ENCODE results near the gene FBXO34. TPM values are rescaled to one million over a fixed set of nuclear protein-coding genes. Genes with fewer than 3 reads are reported as not detected.
A peak's percentile ranks its signal among the peaks of the same experiment; 100 is the strongest.

Gene FBXO34
- total and polyA plus RNA-seq, 2 of the 13 experiments (the other 11 are each of a cell fraction or from before 2014, with no cell fraction given) = 8.8 to 13.5 TPM

DNA sequence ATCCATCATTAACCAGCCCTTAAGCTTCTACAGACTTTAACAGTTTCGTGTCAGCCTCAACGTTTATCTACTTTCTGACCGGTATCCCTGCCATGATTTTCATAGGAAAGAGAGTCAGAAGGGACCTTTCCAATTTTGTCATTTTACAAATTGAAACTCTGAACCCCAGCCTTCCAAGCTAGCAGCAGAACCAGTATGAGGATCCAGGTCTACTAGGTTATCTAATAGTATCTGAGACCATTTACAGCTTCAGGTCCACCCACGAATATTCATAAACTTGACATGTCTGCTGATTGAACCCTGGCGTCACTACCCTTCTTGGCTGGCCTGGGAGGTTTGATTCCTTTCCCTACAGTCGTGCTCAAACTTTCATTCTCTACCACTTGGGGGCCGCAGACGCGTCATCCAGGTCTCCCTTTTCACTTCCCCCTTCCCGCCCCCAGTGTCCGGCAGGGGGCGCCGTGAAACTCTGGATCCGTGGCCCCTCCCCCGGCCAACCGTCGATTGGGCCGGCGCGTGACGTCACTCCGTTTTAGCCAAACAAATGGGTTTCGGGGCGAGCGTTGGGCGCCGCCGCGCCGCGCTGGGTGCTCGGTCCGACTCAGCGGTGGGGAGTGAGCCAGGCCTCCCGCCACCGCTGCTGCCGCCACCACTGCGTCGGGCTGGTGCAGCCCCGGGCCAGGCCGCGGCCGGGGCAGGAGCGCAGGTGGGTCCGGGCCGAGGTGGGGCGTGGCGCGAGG, at the start of gene FBXO34 (continued):
- TF ChIP-seq ZNF362 (CRISPR knock-in tag; IDR thresholded peaks at IDR 0.05; ENCODE audit: borderline replicate concordance) (peak; percentile 43; the same call in 1 of the 2 replicates), TEAD3 (CRISPR knock-in tag; optimal IDR thresholded peaks at IDR 0.05; ENCODE audit: borderline replicate concordance) (peak; percentile 70), ZNF501 (CRISPR knock-in tag; IDR thresholded peaks at IDR 0.05) (peak; percentile 43; the same call in 1 of the 2 replicates), POGZ (CRISPR knock-in tag; IDR thresholded peaks at IDR 0.05) (peak; percentile 99), FOSL2 (CRISPR knock-in tag; IDR thresholded peaks at IDR 0.05) (peak; percentile 80), MIER2 (CRISPR knock-in tag; IDR thresholded peaks at IDR 0.05) (0 out of 2 replicates have a peak, but pooled peaks have one; percentile 56), ZNF335 (CRISPR knock-in tag; IDR thresholded peaks at IDR 0.05) (0 out of 2 replicates have a peak, but pooled peaks have one; percentile 28), ZC3H13 (CRISPR knock-in tag; IDR thresholded peaks at IDR 0.05) (0 out of 2 replicates have a peak, but pooled peaks have one; percentile 18), BCL6 (CRISPR knock-in tag; IDR thresholded peaks at IDR 0.05) (peak; percentile 49), TBX3 (IDR thresholded peaks at IDR 0.05; ENCODE audit: borderline replicate concordance) (no peak), NFE2 (CRISPR knock-in tag; IDR thresholded peaks at IDR 0.05) (no peak), ZFP36L1 (CRISPR knock-in tag; IDR thresholded peaks at IDR 0.05) (0 out of 2 replicates have a peak, but pooled peaks have one; percentile 24), ELF1 (CRISPR knock-in tag; IDR thresholded peaks at IDR 0.05) (peak; percentile 92), ASH2L (IDR thresholded peaks at IDR 0.05; ENCODE audit: insufficient read length, low read depth, low read length) (peak; percentile 64), TAF15 (IDR thresholded peaks at IDR 0.05; ENCODE audit: low read depth, low read length, poor library complexity, severe bottlenecking) (no peak), RAD21 (CRISPR knock-in tag; IDR thresholded peaks at IDR 0.05) (peak; percentile 90), MLX (CRISPR knock-in tag; IDR thresholded peaks at IDR 0.05) (0 out of 2 replicates have a peak, but pooled peaks have one; percentile 24), FIP1L1 (IDR thresholded peaks at IDR 0.05; ENCODE audit: borderline replicate concordance, insufficient read depth, low read depth, low read length) (no peak), SMARCC2 (IDR thresholded peaks at IDR 0.05) (no peak), HINFP (CRISPR knock-in tag; IDR thresholded peaks at IDR 0.05; ENCODE audit: low read depth) (peak; percentile 74; the same call in 1 of the 2 replicates)
- TF ChIP-seq, protein P1, sequence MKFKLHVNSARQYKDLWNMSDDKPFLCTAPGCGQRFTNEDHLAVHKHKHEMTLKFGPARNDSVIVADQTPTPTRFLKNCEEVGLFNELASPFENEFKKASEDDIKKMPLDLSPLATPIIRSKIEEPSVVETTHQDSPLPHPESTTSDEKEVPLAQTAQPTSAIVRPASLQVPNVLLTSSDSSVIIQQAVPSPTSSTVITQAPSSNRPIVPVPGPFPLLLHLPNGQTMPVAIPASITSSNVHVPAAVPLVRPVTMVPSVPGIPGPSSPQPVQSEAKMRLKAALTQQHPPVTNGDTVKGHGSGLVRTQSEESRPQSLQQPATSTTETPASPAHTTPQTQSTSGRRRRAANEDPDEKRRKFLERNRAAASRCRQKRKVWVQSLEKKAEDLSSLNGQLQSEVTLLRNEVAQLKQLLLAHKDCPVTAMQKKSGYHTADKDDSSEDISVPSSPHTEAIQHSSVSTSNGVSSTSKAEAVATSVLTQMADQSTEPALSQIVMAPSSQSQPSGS (CRISPR knock-in tag; IDR thresholded peaks at IDR 0.05) = peak; percentile 93
- TF ChIP-seq, protein P2, sequence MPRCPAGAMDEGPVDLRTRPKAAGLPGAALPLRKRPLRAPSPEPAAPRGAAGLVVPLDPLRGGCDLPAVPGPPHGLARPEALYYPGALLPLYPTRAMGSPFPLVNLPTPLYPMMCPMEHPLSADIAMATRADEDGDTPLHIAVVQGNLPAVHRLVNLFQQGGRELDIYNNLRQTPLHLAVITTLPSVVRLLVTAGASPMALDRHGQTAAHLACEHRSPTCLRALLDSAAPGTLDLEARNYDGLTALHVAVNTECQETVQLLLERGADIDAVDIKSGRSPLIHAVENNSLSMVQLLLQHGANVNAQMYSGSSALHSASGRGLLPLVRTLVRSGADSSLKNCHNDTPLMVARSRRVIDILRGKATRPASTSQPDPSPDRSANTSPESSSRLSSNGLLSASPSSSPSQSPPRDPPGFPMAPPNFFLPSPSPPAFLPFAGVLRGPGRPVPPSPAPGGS (CRISPR knock-in tag; IDR thresholded peaks at IDR 0.05) = peak; percentile 61; the same call in 1 of the 2 replicates
- TF ChIP-seq, protein P3, sequence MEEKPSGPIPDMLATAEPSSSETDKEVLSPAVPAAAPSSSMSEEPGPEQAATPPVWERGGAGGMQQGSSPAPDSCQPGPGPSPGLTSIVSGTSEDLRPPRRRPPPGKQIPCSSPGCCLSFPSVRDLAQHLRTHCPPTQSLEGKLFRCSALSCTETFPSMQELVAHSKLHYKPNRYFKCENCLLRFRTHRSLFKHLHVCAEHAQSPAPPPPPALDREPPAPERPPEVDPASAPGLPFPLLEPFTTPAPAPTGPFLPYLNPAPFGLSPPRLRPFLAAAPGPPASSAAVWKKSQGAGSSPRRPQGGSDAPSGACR (CRISPR knock-in tag; IDR thresholded peaks at IDR 0.05) = 0 out of 2 replicates have a peak, but pooled peaks have one; percentile 25

Measured in HepG2 (cell line).